Esophagus squamous epithelium (tissue), 4 donors: Measurements from ENCODE around the gene RIMBP2.

Experiments
- POLR2A ChIP-seq, 4 donors: fragments of 450-650 bp; IDR thresholded peaks; one replicate each; pipeline ENCODE4 v1.6.1; 2017; ENCODE audit warnings: antibody characterized with exemption in 4 of 4, mild to moderate bottlenecking in 4 of 4, moderate library complexity in 3 of 4
- TF ChIP-seq, protein P1 (sequence below), 6 experiments: fragments of 450-650 bp in 4 of 6; fragments of 200-600 bp in 2 of 6; sonication (generic) in 2 of 6; IDR thresholded peaks; one replicate each; pipeline ENCODE4 v1.5.1; 2016 to 2019; ENCODE audit warnings: antibody characterized with exemption in 6 of 6, mild to moderate bottlenecking in 4 of 6, moderate library complexity in 4 of 6

DNA sequence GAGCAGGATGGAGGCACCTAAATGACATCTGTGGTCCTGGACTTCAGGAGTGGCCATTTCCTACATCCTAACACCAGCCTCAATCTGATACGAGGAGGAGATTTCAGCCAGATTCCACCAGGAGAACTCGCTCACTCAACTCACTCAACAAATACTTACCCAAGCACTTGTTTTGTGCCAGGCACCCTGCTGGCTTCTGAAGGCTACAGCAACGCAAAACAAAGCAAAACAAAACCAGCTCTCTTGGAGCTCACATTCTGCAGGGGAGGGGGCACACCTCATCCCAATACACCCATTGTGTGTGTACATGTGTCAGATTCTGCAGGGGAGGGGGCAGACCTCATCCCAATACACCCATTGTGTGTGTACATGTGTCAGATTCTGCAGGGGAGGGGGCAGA is 233.7 kb downstream of the RIMBP2 start:
- TF ChIP-seq, protein P1, sequence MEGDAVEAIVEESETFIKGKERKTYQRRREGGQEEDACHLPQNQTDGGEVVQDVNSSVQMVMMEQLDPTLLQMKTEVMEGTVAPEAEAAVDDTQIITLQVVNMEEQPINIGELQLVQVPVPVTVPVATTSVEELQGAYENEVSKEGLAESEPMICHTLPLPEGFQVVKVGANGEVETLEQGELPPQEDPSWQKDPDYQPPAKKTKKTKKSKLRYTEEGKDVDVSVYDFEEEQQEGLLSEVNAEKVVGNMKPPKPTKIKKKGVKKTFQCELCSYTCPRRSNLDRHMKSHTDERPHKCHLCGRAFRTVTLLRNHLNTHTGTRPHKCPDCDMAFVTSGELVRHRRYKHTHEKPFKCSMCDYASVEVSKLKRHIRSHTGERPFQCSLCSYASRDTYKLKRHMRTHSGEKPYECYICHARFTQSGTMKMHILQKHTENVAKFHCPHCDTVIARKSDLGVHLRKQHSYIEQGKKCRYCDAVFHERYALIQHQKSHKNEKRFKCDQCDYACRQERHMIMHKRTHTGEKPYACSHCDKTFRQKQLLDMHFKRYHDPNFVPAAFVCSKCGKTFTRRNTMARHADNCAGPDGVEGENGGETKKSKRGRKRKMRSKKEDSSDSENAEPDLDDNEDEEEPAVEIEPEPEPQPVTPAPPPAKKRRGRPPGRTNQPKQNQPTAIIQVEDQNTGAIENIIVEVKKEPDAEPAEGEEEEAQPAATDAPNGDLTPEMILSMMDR (IDR thresholded peaks at IDR 0.05), result no peak
- TF ChIP-seq POLR2A (IDR thresholded peaks at IDR 0.05), result no peak
